ENCODE measurements around the gene OR2W1.

DNA sequence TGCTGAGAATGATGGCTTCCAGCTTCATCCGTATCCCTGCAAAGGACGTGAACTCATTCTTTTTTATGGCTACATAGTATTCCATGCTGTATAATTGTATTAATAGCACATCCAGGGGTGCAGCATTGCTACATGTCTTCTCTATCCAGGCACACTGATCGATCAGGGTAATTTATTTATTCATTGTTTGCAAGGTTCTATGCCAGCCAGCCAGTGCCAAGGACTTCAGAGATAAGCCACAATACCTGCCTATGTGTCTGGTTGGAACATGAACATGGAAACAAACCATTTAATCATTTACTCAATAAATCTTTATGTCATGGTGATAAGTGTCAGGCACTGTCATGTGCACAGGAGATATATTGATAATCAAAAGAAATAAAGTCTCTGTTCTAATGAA, 48.0 kb upstream of the OR2W1 start:
- TF ChIP-seq, protein P1, sequence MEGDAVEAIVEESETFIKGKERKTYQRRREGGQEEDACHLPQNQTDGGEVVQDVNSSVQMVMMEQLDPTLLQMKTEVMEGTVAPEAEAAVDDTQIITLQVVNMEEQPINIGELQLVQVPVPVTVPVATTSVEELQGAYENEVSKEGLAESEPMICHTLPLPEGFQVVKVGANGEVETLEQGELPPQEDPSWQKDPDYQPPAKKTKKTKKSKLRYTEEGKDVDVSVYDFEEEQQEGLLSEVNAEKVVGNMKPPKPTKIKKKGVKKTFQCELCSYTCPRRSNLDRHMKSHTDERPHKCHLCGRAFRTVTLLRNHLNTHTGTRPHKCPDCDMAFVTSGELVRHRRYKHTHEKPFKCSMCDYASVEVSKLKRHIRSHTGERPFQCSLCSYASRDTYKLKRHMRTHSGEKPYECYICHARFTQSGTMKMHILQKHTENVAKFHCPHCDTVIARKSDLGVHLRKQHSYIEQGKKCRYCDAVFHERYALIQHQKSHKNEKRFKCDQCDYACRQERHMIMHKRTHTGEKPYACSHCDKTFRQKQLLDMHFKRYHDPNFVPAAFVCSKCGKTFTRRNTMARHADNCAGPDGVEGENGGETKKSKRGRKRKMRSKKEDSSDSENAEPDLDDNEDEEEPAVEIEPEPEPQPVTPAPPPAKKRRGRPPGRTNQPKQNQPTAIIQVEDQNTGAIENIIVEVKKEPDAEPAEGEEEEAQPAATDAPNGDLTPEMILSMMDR (IDR thresholded peaks at IDR 0.05): no peak
- TF ChIP-seq POLR2A (IDR thresholded peaks at IDR 0.05): no peak
- TF ChIP-seq POLR2AphosphoS5 (IDR thresholded peaks at IDR 0.05): no peak
- no peak for TF ChIP-seq EP300 (IDR thresholded peaks at IDR 0.05)

Data from sigmoid colon (tissue), 4 donors.